Left forelimb (tissue), 1 donor: ENCODE measurements around the gene PDLIM1.

ENCODE experiments used
- DNase-seq: peaks from one replicate; pipeline ENCODE4 v3.0.0-alpha.2; 2018; ENCODE audit warnings: low spot score

Gene PDLIM1

GRCh38 chr10:95263864-95264226 is 27.0 kb downstream of the PDLIM1 start:
- DNase-seq: no peak

GRCh38 chr10:95262763-95263518 is 27.9 kb downstream of the PDLIM1 start:
- DNase-seq: no peak

GRCh38 chr10:95261926-95262325 is 28.9 kb downstream of the PDLIM1 start:
- DNase-seq: no peak

- no peak for DNase-seq
These were observed 29.8 kb downstream of the PDLIM1 start for GRCh38 chr10:95260909-95261552.

- DNase-seq: no peak
These were observed 30.4 kb downstream of the PDLIM1 start for GRCh38 chr10:95260397-95260881.

- no peak for DNase-seq
These were observed 33.0 kb downstream of the PDLIM1 start for GRCh38 chr10:95257849-95258248.

GRCh38 chr10:95256268-95256667 is 34.5 kb downstream of the PDLIM1 start:
- no peak for DNase-seq

GRCh38 chr10:95254629-95255028 is 36.2 kb downstream of the PDLIM1 start:
- DNase-seq: no peak

GRCh38 chr10:95253686-95254085 is 37.1 kb downstream of the PDLIM1 start:
- no peak for DNase-seq

- no peak for DNase-seq
These were observed 37.8 kb downstream of the PDLIM1 start for GRCh38 chr10:95253007-95253406.

- DNase-seq: no peak
These were observed 39.9 kb downstream of the PDLIM1 start for GRCh38 chr10:95250856-95251255.

GRCh38 chr10:95249467-95249866 is 41.3 kb downstream of the PDLIM1 start:
- DNase-seq: no peak

GRCh38 chr10:95248989-95249388 is 41.8 kb downstream of the PDLIM1 start:
- DNase-seq: no peak

GRCh38 chr10:95247881-95248583 is 42.8 kb downstream of the PDLIM1 start:
- no peak for DNase-seq

GRCh38 chr10:95247200-95247880 is 43.5 kb downstream of the PDLIM1 start:
- DNase-seq: no peak

GRCh38 chr10:95246582-95247051 is 44.2 kb downstream of the PDLIM1 start:
- no peak for DNase-seq

GRCh38 chr10:95245425-95246055 is 45.3 kb downstream of the PDLIM1 start:
- no peak for DNase-seq

GRCh38 chr10:95244152-95244551 is 46.7 kb downstream of the PDLIM1 start:
- no peak for DNase-seq

- DNase-seq: no peak
These were observed 47.5 kb downstream of the PDLIM1 start for GRCh38 chr10:95243318-95243617.

- DNase-seq: no peak
These were observed 48.1 kb downstream of the PDLIM1 start for GRCh38 chr10:95242581-95243317.

GRCh38 chr10:95241533-95241932 is 49.3 kb downstream of the PDLIM1 start:
- DNase-seq: no peak
